Neutrophil (primary cell): Measurements from ENCODE around the gene NDUFV3.
"Not testable (repeated sequence)": the region's sequence is repeated elsewhere in the genome, so short reads cannot be mapped to it uniquely, and the experiment has no call there.

Experiments
- H3K27ac ChIP-seq: fragments of 200-600 bp; sonication (generic); 2 replicates; pipeline ENCODE4 v1.5.1; 2016; ENCODE audit warnings: mild to moderate bottlenecking, moderate library complexity
- H3K27me3 ChIP-seq: fragments of 200-600 bp; sonication (generic); 2 replicates; pipeline ENCODE4 v1.6.0; 2016; ENCODE audit warnings: mild to moderate bottlenecking
- H3K36me3 ChIP-seq: fragments of 200-600 bp; sonication (generic); 2 replicates; pipeline ENCODE4 v1.5.1; 2017
- H3K4me1 ChIP-seq, 2 experiments: fragments of 200-600 bp in 1 of 2; sonication (generic) in 1 of 2; 1 replicate in 1 of 2; 2 replicates in 1 of 2; pipeline versions ENCODE4 v1.5.1 to v1.6.1; 2013 to 2016; ENCODE audit warnings: low read depth in 1 of 2, low read length in 1 of 2, mild to moderate bottlenecking in 1 of 2, moderate library complexity in 1 of 2; ENCODE audit not compliant: control insufficient read depth in 1 of 2, insufficient read depth in 1 of 2
- H3K4me3 ChIP-seq, 2 experiments: fragments of 200-600 bp in 1 of 2; sonication (generic) in 1 of 2; 1 replicate in 1 of 2; 2 replicates in 1 of 2; pipeline ENCODE4 v1.5.1; 2013 to 2016; ENCODE audit warnings: low read depth in 1 of 2, low read length in 1 of 2, mild to moderate bottlenecking in 1 of 2, moderate library complexity in 1 of 2
- H3K9me3 ChIP-seq: fragments of 200-600 bp; sonication (generic); 2 replicates; pipeline ENCODE4 v1.5.1; 2016
- TF ChIP-seq, protein P1 (sequence below): fragments of 200-600 bp; sonication (generic); IDR thresholded peaks from 2 replicates; pipeline ENCODE4 v1.5.1; 2016; ENCODE audit warnings: antibody characterized with exemption

Gene NDUFV3

DNA sequence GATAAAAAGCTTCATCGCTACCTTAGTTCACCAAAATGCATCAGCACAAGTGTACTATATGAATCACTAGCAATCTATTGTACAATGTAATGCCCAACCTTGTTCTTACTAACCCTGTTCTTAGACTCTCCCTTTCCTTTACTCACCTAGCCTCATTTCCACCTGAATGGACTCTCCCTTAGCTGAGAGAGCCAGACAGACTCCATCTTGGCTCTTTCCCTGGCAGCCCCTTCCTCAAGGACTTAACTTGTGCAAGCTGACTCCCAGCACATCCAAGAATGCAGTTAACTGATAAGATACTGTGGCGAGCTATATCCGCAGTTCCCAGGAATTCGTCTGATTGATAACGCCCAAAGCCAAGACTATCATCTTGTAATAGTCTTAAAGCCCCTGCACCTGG, 43.3 kb downstream of the NDUFV3 start:
- not testable (repeated sequence) for H3K4me3 ChIP-seq, H3K27me3 ChIP-seq, H3K27ac ChIP-seq, H3K4me1 ChIP-seq, H3K9me3 ChIP-seq, H3K36me3 ChIP-seq

GRCh38 chr21:42937034-42937940, 44.2 kb downstream of the NDUFV3 start:
- not testable (repeated sequence) for H3K27ac ChIP-seq, H3K27me3 ChIP-seq, H3K9me3 ChIP-seq, H3K4me3 ChIP-seq, H3K36me3 ChIP-seq
- H3K4me1 ChIP-seq, result peaks cover 5 to 10% of the 10 kb centered on the region in 2 experiments

DNA sequence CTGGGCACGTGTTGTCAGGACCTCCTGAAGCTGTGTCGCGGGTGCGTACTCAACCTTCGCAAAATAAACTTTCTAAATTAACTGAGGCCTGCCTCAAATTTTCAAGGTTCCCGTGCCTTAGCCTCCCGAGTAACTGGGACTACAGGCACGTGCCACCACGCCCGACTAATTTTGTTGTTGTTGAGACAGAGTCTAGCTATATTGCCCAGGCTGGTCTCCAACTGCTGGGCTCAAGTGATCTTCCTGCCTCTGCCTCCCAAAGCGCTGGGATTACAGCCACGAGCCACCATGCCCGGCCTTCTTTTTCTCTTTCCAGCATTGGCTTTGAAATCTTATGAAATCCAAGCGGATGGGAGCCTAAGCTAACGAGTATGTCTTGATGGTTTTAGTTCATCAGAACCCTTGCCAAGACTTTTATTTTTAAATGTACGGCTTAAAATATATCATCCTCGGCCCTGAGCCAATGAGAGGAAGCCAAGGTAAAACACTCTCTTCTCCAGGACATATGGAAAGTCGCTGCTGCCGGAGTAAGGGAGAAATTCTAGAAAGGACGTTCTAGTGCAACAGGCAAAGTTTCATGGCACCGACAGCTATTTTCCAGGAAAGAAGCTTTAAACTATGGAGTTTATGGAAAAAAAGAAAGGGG, 45.0 kb downstream of the NDUFV3 start:
- Histone ChIP-seq H3K9me3 (no peaks in the 10 kb centered on the region), H3K36me3 (no peaks in the 10 kb centered on the region)
- TF ChIP-seq, protein P1, sequence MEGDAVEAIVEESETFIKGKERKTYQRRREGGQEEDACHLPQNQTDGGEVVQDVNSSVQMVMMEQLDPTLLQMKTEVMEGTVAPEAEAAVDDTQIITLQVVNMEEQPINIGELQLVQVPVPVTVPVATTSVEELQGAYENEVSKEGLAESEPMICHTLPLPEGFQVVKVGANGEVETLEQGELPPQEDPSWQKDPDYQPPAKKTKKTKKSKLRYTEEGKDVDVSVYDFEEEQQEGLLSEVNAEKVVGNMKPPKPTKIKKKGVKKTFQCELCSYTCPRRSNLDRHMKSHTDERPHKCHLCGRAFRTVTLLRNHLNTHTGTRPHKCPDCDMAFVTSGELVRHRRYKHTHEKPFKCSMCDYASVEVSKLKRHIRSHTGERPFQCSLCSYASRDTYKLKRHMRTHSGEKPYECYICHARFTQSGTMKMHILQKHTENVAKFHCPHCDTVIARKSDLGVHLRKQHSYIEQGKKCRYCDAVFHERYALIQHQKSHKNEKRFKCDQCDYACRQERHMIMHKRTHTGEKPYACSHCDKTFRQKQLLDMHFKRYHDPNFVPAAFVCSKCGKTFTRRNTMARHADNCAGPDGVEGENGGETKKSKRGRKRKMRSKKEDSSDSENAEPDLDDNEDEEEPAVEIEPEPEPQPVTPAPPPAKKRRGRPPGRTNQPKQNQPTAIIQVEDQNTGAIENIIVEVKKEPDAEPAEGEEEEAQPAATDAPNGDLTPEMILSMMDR, result no peak

GRCh38 chr21:42938606-42938995, 45.5 kb downstream of the NDUFV3 start:
- H3K4me1 ChIP-seq, result peaks cover 5 to 10% of the 10 kb centered on the region in 2 experiments

More for the DNA sequence above, 45.0 kb downstream of the NDUFV3 start:
- Histone ChIP-seq H3K27ac (no peak overlapping the region), H3K4me3 (no peak overlapping the region), H3K4me1 (peaks cover 5 to 10% of the 10 kb centered on the region in 2 experiments), H3K27me3 (no peaks in the 10 kb centered on the region)

DNA sequence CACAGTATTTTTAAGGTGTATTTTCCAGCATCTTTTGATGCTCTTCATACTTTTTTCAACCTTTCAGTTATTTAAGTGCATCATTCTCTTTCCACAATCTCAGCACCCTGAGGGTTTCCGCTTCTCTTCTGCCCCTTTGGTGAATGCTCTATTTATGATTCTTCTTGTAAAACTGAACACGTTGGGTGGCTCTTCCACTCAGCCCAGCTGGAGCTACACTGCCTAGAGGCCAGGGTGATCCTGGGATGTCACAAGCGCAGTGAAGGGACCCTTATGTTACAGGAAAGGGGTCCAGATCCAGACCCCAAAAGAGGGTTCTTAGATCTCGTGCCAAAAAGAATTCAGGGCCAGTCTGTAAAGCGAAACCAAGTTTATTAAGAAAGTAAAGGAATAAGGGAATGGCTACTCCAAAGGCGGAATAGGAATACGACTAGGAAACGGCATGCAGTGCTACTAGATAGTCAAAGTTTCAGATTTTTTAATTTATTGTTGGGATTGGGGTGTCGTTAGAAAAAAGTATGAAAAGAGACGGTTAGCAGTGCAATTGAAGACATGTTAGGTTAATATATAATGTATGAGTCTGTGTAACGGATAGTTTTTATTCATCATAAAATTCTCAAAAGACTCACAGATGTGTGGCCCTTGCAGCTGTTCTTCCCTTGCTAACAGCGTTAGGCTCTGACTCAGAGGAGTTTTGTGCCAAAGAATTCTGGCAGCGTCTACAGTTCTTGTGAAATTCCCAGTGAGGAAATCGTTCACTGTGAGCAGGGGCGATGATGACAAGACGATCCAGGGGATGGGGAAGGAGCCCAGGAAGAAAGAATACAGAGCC, 46.7 kb downstream of the NDUFV3 start:
- Histone ChIP-seq H3K27me3 (no peaks in the 10 kb centered on the region), H3K36me3 (no peaks in the 10 kb centered on the region), H3K27ac (no peak overlapping the region), H3K9me3 (no peaks in the 10 kb centered on the region), H3K4me1 (peaks cover 5 to 10% of the 10 kb centered on the region in 2 experiments), H3K4me3 (no peak overlapping the region)
- TF ChIP-seq, protein P1, result no peak

More at GRCh38 chr21:42938606-42938995, 45.5 kb downstream of the NDUFV3 start:
- not testable (repeated sequence) for H3K36me3 ChIP-seq, H3K4me3 ChIP-seq, H3K27ac ChIP-seq, H3K9me3 ChIP-seq, H3K27me3 ChIP-seq

GRCh38 chr21:42941696-42942085, 48.6 kb downstream of the NDUFV3 start:
- Histone ChIP-seq H3K4me1 (peaks cover 5 to 10% of the 10 kb centered on the region in 2 experiments), H3K27me3 (no peaks in the 10 kb centered on the region), H3K4me3 (no peak overlapping the region), H3K36me3 (no peaks in the 10 kb centered on the region), H3K9me3 (no peaks in the 10 kb centered on the region), H3K27ac (no peak overlapping the region)
- TF ChIP-seq, protein P1, result no peak
